Left forelimb (tissue), 1 donor: ENCODE results near the gene SPG11.

ENCODE experiments used
- DNase-seq: peaks from one replicate; pipeline ENCODE4 v3.0.0-alpha.2; 2018; ENCODE audit warnings: low spot score

SPG11 gene

GRCh38 chr15:44519537-44519936 is 143.9 kb downstream of the SPG11 start:
- no peak for DNase-seq

GRCh38 chr15:44516436-44516835 is 147.0 kb downstream of the SPG11 start:
- DNase-seq: no peak
